ENCODE results near the gene KCNG4.

Gene KCNG4

DNA sequence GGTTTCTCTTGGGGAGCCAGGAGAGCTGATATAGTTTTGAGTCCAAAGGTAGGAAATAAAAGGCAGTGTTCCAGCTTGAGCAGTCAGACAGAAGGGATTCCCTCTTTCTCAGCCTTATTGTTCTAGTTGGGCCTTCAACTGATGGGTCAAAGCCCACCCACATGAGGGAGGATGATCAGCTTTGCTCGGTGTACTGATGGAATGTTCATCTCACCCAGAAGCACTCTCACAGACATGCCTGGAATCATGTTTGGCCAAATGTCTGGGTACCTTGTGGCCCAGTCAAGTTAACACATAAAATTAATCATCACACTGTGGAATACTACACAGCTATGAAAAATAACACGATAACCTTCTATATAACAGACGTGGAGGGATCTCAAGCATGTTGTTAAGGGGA, 23.1 kb upstream of the KCNG4 start:
- DNase-seq (ENCODE audit: low read depth, low spot score): no peak

DNA sequence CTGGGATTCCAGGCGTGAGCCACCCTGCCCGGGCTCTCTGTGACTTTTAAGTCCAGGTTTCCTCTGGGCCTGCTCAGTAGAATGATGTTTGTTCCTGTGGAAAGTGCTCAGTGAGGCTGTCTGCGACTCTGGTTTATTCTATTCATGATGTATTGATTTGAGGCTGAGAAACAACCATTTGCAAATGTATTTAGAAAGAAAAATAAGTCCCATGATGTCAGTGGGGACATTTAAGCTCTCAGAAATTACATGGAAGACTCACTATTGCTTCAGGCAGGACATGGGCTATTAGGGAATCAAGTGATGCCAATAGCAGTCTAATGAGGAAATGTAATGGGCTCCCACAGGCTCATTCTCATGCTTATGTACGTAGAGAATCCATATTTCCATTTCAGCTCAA, 22.2 kb upstream of the KCNG4 start:
- no peak for DNase-seq (ENCODE audit: low read depth, low spot score)

DNA sequence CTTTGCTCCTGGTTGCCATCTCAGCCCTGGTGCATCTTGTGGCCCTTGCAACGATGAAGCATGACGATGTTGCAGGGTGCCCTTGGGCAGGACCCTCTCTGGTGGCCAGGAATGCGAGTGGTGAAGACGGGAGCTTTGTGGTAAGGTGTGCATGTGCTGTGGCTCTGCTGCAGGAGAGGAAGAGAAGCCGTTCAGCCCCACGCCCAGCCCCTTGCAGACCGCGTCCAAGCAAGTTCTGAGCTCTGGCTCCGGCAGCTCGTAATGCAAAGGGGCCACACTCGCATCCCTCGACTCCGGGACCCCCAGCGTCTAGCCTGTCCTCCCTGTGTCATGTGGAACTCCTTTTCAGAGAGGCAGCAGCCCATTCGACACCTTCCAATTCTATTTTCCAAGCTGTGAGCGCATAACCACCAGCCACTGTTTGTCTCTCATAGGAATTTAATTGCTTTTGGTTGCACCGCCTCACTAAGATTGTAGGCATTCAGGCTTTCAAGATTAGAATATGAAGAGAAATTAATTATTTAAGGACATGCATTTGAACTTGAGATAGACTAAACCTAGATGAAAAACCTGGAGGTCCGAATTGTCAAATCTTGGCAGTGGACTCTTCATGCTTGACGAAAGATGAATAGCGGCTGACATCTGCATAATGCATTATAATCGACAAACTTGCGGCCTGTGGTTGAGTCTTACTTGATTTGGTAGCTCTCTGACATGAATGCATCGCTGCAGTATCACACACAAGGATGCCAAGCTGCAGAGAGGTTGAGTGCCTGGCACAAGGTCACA, 21.1 kb upstream of the KCNG4 start:
- DNase-seq (ENCODE audit: low read depth, low spot score): no peak

DNA sequence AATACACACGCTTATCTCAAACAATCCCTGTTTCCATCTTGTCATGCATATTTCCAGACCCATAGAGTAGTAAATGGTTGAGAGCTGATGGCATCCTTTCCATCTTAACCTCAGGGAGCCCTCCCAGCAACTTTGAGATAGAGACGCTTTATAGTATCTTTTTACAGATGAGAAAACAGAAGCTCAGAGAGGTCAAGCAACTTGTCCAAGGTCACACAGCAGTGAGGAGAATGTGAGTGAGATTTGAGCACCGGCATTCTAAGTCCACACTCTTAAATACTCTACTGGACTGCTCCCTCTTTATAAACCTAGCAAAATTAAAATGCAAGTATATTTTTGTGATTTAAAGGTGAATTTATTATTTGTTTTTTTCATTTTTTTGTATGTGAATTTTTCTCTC, 19.9 kb upstream of the KCNG4 start:
- no peak for DNase-seq (ENCODE audit: low read depth, low spot score)

DNA sequence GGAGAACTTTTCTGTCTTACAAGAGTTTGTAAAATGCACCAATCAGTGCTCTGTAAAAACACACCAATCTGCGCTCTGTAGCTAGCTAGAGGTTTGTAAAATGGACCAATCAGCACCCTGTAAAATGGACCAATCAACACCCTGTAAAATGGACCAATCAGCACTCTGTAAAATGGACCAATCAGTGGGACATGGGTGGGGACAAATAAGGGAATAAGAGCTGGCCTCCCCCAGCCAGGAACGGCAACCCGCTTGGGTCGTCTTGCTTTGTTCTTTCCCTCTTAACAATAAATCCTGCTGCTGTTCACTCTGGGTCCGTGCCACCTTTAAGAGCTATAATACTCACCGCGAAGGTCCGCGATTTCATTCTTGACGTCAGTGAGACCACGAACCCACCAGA, 18.5 kb upstream of the KCNG4 start:
- no peak for DNase-seq (ENCODE audit: low read depth, low spot score)

DNA sequence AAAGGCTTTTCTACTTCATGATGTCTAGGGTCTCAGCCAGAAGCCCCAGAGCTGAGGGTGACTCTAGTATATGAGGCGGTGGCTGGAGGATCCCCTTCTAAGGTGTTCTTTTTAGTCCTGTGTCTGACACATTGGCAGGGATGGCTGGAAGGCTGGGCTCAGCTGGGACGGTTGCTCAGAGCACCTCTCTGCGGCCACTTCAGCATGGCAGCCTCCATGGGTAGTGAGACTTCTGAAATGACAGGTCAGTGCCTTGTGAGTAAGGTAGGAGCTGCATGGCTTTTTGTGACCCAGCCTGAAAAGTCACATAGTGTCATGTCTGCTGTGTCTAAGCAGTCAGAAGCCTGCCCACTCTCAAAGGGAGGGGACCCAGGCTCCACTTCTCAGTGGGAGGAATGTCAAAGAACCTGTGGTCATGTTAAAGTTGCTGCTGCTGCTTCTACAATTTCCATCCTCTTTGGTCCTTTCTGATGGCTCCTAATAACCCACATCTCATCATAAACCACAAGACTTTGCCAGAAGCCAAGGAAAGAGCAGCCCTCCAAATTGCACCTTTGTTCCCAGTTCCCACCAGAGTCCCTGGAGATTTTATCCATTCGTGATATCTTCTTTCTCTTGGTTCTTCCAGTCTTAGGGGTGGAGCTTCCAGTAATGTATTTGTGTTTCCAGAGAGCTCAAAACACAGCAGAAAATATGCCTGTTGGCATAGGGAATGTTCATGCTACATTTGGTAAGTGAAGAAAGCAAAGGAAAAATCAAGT, 15.4 kb upstream of the KCNG4 start:
- no peak for DNase-seq (ENCODE audit: low read depth, low spot score)

DNA sequence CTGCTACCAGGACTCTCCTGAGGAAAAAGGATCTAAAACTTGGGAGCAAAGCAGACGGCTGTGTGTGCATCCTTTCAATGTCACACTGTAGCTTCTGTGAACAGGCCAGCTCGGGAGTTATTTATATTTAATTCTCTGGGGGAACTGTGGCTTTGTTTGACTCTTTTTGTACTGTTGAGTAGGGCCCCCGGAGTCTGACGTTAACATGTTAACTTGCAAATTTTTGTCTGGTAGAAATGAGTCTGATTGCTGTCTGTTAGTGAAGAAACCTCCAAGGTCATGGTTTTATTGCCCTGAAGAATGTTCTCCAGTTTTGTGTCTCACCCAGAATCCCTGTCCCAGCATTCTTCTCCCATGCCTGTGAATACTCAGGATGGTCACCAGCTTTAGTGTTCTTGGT, 14.2 kb upstream of the KCNG4 start:
- no peak for DNase-seq (ENCODE audit: low read depth, low spot score)

DNA sequence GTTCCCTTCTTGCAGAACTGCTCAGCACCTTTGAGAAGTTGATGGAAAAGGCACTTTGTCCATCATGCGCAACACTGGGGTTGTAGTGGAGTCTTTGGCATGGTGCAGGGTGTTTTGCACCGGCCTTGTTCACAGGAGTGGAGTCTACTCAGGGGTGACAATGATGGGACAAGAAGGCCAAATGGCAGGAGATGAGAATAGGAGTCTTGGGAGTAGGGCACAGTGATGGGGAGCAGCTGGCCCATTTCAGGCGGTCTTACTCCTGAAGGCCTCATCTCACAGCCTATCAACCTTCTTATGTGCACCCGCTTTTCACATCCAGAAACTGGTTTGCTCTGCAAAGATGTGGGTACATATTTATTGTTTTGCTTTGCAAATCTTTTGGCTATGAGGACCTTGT, 13.4 kb upstream of the KCNG4 start:
- DNase-seq (ENCODE audit: low read depth, low spot score): no peak

DNA sequence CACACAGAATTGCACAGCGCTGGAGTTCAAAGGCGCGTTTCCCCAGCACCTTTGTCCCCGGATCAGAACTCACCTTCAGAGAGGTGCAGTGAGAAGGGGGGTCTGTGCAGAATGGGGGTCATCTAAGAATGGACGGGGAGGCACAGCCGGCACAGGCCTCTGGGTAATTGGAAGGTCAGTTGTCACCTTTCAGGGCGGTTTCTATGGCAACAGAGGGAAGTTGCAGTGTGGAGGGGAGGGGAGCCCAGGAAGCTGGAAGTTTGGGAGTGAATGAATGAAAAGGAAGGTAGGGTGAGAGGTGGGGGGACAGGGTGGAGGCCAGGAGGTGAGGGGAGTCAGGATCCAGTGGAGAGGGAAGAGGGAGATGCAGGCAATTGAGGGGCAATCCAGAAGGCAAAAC, 12.4 kb upstream of the KCNG4 start:
- DNase-seq (ENCODE audit: low read depth, low spot score): no peak

DNA sequence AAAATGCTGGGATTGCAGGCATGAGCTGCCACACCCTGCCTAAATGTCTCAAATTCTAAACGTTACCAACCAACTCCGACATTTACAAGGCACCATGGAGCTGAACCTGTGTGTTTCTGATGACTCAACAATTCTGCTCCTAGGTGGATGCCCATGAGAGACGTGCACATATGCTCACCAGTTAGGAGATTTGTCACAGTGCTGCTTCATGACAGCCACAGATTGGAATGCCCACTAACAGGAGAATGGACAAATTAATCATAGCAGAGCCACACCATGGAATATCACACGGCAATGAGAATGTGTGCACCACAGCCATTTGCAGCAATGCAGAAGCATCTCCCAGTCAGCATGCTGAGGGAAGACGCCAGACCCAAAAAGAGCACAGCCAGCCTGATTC, 8.0 kb upstream of the KCNG4 start:
- DNase-seq (ENCODE audit: low read depth, low spot score): no peak

DNA sequence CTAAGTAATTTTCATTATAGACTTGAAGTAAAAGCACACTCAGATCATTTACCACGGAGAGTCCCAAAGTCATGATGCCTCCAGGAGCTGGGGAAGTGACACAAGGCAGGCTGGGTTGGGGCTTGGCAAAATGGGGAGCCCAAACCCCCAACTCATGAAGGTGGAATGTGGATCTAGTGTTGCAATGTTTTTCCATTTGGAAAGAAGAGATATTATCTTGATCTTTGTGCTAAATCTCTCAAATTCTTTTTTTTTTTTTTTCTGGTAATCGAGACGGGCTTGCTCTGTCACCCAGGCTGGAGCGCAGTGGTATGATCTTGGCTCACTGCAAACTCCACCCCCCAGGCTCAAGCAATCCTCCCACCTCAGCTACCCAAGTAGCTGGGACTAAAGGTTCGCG, 7.5 kb upstream of the KCNG4 start:
- DNase-seq (ENCODE audit: low read depth, low spot score): no peak

DNA sequence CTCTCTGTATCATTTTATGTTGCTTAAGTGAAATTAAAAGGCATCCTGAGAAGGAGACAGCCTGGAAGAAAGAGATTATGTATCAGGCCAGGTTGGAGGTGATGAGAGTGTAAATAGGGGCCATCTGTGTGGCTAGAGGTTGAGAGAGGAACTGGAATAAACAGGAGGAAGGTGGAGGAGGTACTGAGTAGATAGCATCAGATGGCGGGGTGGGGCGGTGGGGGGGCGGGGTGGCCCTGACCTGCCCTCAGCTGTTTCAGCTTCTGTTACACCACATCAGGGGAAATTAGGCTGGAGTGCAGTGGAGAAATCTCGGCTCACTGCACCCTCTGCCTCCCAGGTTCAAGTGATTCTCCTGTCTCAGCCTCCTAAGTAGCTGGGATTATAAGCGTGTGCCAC, 6.9 kb upstream of the KCNG4 start:
- no peak for DNase-seq (ENCODE audit: low read depth, low spot score)

DNA sequence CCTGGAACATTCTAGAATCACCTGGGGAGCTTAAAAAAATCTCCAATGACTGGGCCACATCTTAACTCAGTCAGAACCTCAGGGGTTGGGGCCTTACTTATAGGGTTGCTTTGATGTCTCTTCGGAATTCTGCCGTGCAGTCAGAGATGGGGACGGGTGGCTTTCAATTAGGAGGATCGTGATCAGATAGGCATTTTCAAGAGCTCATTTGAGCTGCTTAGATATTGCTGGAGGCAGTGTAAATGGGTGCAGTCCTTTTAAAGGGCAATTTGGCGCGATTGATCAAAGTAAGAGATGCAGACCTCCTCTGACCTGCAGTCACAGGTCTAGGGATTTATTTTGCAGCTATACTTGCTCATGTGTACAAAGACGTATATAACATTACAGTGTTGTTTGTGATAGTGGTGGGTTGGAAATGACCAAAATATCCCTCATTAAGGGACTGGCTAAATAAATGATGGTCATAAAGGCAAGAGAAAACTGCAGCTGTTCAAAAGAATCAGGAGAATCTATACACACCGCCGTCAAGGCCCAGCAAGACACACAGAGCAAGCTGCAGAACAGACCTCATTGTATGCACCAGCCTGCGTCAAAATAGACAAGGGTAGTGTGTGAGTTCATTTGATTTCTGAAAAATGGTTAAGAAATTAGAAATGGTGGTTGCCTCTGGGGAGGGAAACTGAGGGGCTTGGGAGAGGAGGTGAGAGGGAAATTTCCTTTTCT, 6.3 kb upstream of the KCNG4 start:
- no peak for DNase-seq (ENCODE audit: low read depth, low spot score)

DNA sequence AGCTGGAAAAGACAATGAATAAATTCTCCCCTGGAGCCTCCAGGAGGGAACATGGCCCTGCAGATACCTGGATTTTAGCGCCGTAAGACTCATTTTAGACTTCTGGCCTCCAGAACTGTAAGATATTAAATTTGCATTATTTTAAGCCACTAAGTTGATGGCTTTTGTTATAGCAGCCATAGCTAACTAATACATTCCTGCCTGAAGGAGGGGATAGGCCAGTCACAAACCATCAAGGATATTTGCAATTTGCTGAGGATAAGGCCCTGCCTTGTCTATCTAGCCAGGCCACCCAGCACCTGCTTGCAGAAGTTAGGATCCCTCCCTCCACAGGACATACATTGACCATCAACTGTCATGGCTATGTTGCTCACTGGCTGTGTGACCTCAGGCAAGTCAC, 4.9 kb upstream of the KCNG4 start:
- DNase-seq (ENCODE audit: low read depth, low spot score): no peak

DNA sequence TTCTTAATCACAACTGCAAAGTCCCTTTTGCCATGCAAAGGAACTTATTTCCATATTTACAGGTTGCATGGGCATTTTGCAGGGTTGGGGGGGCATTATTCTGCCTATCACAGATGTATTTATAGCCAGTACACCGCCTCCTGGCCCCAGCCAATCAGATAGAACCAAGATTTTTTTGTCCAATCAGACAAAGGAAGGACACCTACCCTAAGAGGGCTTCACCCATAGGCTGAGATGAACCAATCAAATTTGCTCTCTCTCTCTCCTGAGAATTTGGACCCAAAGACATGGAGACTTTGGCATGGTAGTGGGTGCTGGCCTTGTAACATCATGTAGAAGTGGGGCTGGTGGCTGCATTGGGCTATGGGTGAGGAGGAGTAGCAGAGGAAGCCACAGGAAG, 3.9 kb upstream of the KCNG4 start:
- DNase-seq (ENCODE audit: low read depth, low spot score): no peak

DNA sequence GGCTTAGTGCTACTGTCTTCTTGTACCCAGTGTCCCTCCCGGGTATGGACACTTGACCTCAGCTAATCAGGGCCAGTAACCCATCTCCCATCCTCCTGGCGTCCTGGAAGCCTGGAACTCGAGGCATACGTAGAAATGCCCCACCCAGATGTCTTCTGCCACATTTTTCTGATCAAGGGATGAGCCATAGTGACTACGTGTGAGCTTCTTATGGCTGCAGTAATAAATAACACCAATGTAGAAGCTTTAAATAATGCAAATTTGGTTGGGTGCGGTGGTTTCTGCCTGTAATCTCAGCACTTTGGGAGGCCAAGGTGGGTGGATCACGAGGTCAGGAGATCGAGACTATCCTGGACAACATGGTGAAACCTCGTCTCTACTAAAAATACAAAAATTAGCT, 3.0 kb upstream of the KCNG4 start:
- no peak for DNase-seq (ENCODE audit: low read depth, low spot score)

DNA sequence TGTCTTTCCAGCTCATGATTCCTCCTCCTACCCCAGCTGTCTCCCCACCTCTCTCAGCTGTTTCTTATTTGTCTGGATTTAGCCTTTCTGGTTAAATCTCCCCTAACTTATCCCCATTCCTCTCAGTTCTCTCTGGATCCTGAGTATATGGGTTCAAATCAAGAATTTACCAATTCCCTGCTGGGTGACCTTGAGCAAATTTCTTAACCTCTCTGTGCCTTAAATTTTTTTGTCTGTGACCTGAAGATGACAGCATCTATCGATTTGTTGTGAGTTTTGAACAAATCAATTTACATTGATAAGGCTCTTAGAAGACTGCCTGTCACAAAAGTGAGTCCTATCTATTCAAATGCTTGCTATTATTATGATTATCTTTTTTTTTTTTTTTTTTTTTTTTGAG, 2.0 kb upstream of the KCNG4 start:
- DNase-seq (ENCODE audit: low read depth, low spot score): no peak

DNA sequence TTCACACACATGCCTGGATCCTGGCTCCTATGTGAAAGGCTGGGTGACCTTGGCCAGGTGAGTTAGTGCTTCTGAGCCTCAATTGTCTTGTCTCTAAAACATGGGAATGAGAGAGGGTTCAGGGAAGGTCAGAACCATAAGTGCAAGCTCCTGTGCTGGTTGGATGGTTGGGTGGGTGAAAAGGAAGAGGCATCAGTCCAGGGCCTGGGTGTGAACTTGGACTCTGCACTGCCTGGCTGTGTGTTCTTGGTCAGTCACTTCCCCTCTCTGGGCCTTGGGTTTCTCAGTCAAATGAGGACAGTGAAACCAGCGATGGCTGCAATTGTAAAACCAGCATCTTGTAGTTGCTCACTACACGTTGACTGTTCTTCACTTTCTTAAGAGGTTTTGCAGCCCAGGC, 643 bp upstream of the KCNG4 start:
- no peak for DNase-seq (ENCODE audit: low read depth, low spot score)

DNA sequence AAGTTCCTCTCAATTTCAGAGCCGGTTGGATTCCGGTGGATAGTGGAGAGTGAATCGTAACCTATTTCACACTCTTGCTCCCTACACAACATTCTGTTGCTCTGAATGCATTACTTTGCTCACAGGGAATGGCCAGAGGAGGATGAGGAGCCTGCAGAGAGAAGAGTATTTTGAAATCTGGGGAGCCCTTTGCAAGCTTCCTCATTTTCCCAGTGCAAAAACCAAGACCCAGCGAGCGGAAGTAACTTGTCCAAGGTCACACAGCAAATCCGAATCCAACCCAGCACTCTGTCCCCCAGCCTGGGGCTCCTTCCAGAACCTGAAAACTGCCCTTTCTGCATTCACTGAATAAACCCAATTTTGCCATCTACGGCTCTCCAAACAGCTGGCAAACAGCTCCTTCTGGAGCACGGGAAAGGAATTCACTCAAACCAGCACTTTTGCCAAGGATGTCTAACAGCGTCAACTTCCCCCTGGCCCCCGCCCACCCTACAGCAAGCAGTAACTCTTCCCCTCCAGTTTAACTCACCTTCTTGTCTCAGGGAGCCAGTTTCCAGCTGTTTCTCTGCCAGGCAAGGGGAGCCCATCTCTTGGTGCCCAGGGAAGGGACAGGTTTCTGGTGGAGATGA, 557 bp downstream of the KCNG4 start:
- DNase-seq (ENCODE audit: low read depth, low spot score): no peak

DNA sequence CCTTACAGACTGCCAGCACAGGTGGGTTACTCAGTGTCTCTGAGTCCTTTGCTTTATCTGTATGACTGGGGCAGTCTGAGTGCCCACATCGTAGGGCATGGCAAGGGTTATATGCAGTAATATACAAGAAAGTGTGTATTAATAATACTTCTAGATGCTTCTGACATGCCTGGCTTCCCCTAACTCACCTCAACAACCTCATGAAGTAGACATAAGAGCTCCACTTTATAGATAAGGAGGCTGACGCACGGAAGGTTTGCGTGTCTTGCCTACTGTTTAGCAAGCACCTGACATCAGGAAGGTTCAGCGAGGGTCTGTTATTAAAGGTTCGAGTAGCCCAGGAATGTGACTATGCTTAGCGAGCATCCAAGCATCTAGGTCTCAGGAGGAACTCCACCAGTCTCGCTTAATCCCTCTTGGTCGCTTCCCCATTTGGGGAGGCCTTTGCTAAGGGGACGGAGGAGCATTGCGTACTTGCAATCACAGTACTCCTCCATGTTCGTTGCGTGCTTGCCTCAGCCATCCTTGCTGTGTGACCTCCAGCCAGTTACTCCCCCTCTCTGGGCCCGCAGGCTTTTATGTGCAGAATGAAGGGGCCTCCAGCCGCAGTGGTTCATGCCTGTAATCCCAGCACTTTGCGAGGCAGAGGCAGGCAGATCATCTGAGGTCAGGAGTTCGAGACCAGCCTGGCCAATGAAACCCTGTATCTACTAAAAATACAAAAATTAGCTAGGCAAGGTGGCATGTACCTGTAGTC, 1.6 kb downstream of the KCNG4 start:
- no peak for DNase-seq (ENCODE audit: low read depth, low spot score)

DNA sequence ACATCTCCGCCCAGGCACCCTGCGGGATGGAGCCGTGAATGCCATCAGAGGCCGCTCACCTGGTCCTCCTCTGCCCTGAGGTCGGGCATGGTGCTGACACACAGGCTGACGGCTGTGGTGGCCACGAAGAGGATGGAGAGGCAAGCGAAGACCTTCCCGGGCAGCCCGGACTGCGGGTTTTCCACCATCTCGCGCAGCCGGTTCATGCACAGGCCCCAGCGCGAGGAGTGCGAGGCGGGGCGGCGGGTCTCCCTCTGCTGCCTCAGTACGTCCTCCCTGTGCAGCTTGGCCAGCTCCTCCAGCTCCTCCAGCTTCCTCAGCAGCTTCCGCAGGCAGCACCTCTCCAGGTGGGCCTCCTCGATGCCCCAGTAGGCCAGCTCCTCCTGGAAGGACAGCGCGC, 3.1 kb downstream of the KCNG4 start:
- DNase-seq (ENCODE audit: low read depth, low spot score): no peak

All from brain pericyte (primary cell).